Skeletal muscle cell (primary cell): Measurements from ENCODE around the gene KIF26A.
A peak's percentile ranks its signal among the peaks of the same experiment; 100 is the strongest.

Experiments used
- DNase-seq: peaks from one replicate; pipeline ENCODE4 v3.0.0-alpha.2; 2010; ENCODE audit warnings: low read depth
- H3K4me3 ChIP-seq: 2 replicates; pipeline ENCODE4 v1.5.1; 2011; ENCODE audit warnings: low read depth, mild to moderate bottlenecking, control low read depth, low read length, moderate library complexity

The KIF26A gene

DNA sequence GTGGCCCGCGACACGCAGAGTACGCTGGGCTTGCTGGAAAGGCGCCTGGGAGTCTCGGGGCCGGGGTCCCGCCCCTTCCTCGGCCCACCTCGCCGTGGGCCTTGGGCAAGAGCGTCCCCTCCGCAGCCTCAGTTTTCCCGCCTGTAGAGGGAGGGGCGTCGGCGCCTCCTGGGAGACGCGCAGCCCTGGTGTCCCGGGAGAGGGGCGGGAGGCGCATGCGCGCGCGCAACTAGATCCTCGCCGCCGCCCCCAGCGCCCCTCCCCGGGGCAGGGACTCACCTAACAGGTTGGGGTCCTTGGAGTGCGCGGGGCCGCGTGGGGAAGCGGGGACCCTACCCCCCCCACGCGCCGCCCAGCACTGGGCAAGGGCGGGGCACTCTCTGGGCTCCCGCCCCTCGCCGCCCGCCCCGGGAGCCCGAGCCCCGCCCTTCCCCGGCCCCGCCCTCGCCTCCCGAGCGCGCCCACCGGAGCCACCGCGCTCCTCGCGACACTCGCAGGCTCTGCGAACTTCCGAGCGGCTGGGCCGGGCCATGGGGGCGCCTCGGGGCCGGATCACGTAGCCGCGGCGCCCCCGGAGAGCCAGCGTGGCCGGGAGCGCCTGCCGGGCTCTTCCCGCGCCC, at the start of gene KIF26A:
Gene KIF26A (plus strand): TSS at position 490 of the 620 bp plus-strand sequence. CDS start 136 bp downstream, outside the sequence.
- no peak for DNase-seq

DNA sequence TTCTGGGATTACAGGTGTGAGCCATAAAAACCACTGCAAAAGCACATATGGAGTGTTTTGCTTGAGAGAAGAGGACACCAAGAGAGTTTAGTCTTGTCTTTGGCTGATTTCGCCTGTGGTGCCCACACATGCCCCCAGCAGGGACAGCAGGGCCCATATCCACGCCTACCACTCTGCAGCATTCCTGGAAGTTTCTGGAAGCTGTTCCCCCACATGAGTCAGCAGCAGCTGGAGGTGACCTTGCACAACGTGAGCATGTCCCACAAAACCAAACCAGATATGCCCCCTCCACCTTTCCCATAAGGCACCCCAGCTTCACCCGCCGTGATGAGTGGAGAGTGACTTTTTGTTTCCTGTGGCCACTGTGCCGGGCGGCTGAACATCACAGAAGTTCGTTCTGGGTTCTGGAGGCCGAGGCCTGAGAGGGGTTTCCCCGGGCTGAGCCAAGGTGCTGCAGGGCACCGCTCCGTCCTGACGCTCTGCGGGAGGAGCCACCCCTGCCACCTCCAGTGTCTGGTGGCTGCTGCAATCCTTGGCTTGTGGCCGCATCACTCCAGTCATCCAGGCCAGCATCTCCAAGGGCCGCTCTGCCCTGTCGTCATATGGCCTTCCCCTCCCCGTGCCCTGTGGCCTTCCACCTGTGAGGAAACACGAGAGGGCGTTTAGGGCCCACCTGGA, 48.2 kb upstream of the KIF26A start:
- no peak for DNase-seq

More for the DNA sequence above, at the start of gene KIF26A:
- peak within 1 kb of the TSS; percentile 38 for H3K4me3 ChIP-seq

DNA sequence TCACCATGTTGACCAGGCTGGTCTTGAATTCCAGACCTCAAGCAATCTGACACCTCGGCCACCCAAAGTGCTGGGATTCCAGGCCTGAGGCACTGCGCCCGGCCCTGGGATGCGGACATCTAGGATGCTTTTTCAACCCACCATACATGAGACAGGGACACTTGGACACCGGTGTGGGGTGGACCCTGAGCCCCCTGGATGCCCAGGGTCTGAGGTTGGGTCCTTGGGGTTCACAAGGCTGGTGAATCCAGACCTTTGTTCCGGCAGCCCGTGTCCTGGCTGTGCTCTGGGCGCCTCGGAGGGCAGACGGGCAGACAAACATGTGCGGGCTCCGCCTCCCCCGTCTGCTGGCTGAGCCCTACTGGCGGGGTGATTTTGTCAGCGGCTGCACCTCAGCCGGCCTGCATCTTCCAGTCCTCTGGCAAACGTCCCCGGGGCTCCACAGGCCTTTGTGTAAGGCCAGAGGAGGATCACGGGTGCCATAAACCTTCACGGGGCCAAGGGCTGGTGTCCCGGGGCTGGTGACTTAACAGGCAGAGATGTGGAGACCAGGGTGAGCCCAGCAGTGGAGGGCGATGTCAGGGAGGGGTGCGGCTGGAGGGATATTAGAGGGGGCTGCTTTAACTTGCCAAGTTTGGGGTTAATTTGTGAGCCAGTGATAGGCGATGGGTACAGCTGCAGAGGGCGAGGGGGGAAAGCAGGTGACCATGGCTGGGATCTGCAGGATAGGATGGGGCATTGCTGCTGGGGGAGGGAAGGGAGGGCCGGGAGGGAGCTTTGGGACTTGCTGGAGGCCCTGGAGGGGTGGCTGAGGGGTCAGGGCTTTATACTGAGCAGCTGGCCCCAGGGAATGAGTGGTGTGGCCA, 47.1 kb upstream of the KIF26A start:
- H3K4me3 ChIP-seq = no peak overlapping the region
- DNase-seq = no peak

More for the DNA sequence above, 48.2 kb upstream of the KIF26A start:
- H3K4me3 ChIP-seq = no peak overlapping the region

DNA sequence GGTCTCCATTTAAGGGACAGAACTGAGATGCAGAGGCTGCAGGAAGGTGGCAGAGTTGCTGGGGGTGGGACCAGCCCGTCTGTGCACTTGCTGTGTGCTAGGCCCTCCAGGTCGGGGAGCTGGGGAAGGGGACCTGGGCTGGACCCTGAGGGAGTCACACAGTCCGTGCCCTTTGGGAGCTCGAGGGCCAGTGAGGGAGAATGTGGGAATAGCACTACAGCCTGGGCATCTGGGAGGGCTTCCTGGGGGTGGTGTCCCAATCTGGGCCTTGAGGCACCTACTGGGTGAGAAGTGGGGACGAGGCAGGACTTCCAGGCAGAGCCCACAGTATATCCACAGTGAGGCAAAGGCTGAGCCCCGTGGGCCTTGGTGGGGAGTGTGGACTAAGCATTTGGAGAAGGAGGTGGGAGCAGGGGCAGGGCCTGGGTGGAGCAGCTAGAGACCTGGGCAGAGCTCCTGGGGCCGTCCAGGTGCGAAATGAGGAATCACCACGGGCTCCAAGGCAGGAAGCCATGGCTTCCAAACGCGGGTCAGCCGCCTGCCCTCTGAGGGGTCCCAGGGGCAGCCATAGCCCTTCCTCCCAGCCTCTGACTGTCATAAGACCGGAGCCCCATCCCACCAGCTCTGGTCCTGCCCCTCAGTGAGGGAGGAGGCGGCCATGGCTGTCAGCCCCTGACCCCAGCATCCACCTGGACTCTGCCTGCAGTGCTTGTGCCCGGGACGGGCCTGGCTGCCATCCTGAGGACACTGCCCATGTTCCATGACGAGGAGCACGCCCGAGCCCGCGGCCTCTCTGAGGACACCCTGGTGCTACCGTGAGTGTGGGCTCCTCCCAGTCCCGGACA, 46.2 kb upstream of the KIF26A start:
- no peak overlapping the region for H3K4me3 ChIP-seq
- no peak for DNase-seq

DNA sequence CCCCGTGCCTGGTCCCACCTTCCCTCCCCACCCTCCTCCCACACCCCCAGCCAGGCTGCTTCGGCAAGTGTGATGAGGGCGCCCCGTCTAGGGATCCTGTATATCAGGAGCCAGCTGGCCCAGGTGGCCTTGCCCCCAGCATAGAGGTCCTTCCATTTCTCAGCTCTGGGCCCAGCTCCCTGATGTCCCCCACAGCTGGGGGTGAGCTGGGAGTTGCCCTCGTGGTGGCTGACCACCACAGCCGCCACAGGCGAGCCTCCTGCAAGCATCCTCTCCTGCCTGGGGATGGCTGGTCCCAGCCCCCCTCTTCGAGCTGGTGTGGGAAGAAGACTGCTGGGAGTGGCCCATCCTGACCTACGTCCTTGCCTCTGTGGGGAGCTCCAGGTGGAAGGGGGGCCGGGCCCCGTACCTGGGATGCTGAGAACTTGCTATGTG, 45.4 kb upstream of the KIF26A start:
- DNase-seq = no peak
- H3K4me3 ChIP-seq = no peak overlapping the region

DNA sequence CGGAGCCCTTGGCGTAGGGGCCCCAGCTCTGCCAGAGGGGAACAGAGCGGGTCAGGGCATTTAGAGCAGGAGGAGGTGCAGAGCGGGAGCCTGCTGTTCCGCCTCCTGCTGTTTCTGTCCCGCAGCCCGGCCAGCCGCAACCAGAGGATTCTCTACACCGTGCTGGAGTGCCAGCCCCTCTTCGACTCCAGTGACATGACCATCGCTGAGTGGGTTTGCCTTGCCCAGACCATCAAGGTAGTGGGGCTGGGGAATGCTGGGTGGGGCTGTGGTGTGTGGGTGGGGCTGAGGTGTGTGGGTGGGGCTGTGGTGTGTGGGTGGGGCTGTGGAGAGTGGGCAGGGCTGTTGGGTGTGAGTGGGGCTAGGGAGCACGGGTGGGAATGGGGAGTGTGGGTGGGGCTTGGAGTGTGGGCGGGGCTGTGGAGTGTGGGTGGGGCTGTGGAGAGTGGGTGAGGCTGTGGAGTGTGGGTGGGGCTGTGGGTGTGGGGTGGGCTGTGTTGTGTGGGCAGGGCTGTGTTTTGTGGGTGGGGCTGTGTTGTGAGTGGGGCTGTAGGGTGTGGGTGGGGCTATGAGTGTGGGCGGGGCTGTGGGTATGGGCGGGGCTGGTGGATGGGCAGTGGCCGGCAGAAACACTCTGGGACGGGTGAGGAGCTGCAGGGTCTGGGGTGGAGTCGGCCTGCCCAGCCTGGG, 44.9 kb upstream of the KIF26A start:
- no peak for DNase-seq
- H3K4me3 ChIP-seq = no peak overlapping the region

DNA sequence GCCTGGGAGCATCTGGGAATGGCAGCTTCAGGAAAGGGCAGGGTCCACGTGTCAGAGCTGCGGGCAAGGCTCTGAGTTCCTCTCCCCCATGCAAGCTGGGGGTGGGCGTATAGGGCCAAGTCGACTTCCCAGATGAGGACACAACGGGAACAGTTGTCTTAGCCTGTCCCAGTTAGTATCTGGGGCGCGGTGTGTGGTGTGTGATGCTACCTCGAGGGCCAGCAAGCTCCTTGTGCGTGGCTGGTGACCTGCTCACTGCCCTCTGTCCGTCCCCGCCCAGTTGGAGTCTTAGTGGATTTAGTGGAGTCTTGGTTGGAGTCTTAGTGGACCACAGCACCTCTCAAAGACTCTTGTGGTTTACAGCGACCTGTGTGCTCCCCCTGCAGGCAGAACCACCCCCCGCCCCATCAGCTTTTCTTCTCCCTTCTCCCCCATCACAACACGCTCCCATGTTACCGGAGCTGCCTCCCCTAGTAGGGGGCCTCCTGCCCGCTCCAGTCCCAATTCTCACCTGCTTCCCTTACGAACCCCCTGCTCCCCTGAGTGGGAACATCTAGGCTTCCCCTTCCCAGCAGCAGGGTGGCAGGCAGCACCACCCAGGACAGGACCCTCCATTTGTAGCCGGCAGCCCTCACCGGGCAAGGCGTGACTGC, 44.2 kb upstream of the KIF26A start:
- DNase-seq = no peak
- no peak overlapping the region for H3K4me3 ChIP-seq

DNA sequence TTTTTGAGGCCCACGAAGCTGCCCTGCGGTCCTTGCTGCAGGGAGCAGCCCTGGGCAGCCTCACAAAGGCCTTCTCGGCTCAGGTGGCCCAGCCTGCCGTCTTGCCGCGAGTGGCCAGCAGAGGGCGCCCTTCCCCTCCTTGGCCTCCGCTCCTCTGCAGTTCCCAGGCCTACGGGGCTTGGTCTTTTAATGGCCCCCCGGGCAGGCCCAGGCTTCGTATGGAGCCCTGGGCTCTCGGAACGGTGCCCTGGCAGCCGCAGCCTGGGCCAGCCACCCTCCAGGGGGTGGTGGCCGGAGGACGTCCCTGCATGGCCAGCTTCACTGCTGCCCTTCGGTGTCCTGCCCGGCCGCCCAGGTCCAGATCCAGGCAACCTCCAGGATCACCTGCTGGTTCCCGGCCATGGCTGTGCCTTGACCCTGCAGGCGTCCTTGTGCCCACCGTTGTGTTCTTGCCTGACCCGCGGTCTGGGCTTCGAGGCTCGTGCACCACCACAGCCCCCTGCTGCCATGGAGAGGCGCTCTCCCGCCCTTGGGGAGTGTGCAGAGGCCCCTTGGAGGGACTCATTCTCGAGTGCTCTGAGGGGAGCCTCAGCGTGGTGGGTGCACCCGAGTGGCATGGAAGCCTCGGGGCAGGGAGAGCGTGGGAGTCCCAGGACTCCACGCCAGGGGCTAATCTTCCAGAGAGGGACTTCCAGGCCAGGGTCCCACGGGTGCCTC, 43.5 kb upstream of the KIF26A start:
- no peak overlapping the region for H3K4me3 ChIP-seq
- no peak for DNase-seq

DNA sequence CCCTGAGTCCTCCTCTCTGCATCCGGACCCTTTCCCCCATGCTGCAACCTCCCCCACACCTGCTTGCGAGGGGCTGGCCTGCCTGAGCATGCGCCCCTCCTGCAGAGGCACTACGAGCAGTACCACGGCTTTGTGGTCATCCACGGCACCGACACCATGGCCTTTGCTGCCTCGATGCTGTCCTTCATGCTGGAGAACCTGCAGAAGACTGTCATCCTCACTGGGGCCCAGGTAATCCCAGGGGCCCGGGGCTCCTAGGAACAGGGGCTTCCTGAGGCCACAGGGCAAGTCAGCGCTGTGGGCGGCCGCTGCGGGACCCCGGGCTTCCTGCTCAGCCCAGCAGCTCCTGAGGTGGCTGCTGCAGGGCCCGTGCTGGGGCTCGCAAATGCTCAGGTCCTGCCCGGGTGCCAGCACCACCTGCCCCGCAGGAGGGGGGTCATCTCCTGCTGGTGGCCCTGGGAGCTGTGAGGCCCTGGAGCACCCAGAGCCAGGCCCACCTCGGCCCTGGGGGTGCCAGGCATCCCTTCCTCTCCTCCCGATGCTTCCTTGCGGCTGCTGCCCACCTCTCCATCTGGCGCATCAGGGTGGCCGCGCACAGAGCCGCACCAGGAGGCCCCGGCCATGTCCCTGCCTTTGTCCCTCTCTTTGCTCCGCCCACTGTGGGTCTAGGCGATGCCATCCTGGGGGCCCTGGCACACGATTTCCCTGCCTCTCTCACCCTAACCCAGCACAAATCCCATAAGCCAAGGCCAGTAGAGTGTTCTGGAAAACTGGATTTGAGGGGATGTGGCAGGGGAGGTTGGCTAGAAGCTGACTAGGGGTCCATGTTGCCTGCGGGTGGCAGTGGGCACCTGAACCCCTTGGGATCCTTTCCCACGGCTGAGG, 42.7 kb upstream of the KIF26A start:
- no peak for DNase-seq
- H3K4me3 ChIP-seq = no peak overlapping the region

DNA sequence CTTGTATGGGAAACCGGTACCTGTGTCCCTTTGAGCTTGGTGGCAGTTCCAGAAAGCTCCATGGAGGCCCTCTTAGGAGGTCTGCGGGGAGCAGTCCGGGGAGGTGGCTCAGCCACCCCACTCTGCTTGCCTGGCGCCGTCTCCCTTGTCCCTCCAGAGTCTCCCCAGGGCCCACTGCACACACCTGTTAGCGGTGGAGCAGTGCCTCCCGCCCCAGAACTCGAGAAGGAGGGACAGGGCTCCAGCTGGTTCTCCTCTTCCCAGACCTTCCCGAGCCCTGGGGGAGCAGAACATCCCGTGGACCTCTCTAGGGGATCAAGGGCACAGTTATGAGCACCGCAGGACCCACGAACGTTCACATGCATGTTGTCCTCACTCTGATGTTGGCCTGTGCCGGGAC, 42.1 kb upstream of the KIF26A start:
- no peak overlapping the region for H3K4me3 ChIP-seq
- no peak for DNase-seq

DNA sequence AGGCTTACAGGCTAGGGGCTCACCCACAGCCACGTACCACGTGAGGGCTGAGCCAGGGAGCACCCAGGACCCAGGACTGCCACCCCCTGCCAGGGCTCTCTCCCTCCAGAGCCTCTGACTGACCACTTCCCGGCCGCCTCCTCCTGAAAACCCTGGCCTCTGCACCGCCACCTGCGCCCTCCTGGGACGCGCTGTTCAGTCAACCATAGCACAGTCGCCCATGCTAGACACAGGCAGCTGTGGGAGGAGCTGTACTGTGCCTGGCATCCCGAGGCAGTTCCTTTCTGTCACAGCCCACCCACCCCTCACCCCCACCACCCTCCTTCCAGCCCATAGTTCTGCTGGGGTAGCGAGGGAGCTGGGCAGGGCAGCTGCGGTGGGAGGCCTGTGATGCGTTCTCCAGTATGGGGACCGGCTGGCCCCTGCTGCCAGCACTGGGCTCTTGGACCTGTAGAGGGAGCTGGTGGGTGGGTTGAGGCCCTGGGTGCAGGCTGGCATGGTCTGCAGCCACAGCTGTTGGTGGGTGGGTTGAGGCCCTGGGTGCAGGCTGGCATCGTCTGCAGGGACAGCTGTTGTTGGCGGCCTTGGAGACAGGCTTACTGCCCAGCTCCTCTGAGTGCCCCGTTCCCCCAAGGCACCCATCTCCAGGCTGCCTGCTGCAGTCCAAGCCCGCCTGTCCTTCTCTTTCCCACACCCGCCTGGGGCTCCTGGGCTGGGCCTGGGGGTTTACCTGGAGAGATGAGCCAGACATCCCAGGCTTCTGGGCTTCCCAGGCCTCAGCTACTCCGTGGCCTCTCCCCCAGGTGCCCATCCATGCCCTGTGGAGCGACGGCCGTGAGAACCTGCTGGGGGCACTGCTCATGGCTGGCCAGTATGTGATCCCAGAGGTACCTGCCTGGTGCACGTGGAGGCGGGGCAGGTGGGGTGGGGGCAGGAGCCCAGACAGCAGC, 41.4 kb upstream of the KIF26A start:
- H3K4me3 ChIP-seq = no peak overlapping the region
- DNase-seq = no peak

DNA sequence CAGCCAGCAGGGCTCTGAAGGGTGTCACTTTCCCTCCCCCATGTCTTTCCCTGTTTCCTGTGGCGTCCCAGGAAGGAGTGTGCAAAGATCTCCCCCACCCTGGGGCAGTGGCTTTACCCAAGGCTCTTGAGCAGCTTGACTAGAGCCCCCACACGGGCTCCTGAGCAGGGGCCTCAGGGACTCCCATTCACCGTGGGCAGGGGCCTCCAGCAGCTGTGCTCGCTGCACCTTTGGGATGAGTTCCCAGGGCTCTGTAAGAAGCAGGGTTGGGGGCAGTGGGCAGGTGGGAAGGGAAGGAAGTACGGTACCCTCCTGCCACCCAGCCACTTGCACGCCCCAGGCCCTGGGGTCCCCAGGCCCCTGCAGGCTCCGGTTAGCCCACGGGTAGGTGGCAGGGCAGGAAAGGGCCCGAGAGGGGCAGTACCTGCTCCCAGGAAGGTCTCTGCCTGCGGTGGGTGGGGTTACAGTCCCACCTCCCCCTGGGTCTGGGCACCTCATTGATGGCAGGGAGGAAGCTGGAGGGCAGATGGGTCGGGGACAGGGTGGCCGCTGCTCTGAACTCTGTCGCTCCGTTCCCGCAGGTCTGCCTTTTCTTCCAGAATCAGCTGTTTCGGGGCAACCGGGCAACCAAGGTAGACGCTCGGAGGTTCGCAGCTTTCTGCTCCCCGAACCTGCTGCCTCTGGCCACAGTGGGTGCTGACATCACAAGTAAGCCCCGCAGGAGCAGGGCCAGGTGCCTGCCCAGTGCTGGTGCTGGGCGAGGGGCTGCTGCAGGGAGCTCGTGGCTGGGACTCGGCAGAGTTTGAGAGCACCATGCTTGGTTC, 39.9 kb upstream of the KIF26A start:
- H3K4me3 ChIP-seq = no peak overlapping the region

DNA sequence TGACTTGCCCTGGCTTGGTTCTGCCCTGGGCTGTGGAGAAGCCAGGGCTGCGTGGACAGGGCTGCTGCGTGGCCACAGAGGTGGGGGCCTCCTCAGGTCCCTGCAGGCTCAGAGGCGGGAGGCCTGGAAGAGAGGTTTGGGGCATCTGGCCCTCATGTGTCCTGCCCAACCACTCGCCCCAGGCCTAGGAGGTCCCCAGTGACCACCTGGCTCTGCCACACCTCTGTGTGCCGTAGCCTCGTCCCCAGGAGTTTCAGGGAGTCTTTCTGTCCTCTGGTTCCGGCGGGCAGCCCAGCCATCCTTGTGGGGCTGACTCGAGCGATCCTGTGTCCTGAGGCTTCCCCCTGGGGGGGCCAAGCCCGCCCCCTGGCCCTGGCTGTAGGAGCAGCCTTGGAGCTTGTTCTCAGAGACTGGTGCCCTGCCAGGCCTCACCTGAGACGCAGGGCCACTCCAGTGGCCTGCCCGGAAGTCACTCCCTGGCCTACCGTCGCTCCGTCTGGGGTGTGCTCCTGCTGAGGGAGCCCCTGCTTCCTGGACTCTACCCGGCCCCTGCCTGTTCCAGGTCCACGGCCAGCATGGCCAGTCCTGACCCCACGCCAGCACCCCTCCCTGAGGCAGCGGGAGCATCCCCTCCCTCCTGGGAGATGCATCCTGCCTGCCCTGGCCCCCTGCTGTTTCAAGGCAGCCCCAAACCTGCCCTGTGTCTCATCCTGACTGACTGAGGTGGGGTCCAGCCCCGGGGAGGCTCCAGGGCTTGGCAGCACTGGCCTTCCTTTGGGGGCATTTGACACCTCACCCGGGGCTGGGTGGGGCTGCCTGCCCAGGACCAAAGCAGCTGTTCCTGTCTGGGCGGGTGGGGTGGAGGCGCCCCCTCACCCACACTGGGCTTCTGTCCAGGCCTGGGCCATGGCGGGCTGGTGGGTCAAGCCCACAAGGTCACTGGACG, 39.0 kb upstream of the KIF26A start:
- H3K4me3 ChIP-seq = no peak overlapping the region
- DNase-seq = no peak

More for the DNA sequence above, 39.9 kb upstream of the KIF26A start:
- DNase-seq = no peak
